Measurements from ENCODE around the gene RNF213. TPM values are rescaled to one million over a fixed set of nuclear protein-coding genes. Genes with fewer than 3 reads are reported as not detected.

Gene RNF213
- total RNA-seq, 1 experiment from 2014 or later, result 61.4 TPM

DNA sequence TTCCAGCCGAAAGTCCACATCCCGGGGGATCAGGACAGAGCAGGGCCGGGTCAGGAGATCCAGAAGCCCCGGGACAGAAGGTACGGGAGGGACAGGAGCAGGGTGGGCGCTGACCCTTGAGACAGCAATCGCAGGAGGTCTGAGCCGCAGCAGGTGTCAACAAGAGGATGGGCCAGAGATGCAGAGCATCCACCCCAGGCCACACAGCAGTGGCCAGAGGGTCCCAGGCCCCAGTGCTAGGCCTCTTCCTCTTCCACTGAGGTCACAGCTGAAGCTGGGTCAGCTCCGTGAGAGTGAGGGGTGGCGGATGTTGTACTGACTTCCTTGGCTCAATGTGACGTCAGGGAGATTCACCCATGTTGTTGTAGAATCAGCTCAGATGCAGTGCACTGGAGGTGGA is 8.7 kb upstream of the RNF213 start:
- CTCF ChIA-PET, result no interaction called here
- Histone ChIP-seq H3K9me3 (no peaks in the 10 kb centered on the region), H3K4me3 (ENCODE audit: low read depth, low read length) (no peak overlapping the region), H3K36me3 (ENCODE audit: control insufficient read depth, insufficient read depth, low read length) (0 out of 2 replicates have a peak, but pooled peaks cover 2% of the 10 kb centered on the region), H3K27me3 (replicated peaks; ENCODE audit: control insufficient read depth, insufficient read depth, low read length) (no peaks in the 10 kb centered on the region), H3K4me1 (peaks cover 18% of the 10 kb centered on the region)
- Mint-ChIP-seq H3K9me3 (ENCODE audit: unreplicated experiment) (no peaks in the 10 kb centered on the region), H3K4me1 (ENCODE audit: low read depth, unreplicated experiment) (peaks cover 13% of the 10 kb centered on the region), H3K27me3 (ENCODE audit: insufficient read depth, unreplicated experiment) (no peaks in the 10 kb centered on the region), H3K36me3 (ENCODE audit: insufficient read depth, unreplicated experiment) (peaks cover 18% of the 10 kb centered on the region), H3K27ac (ENCODE audit: unreplicated experiment) (no peak overlapping the region), H3K4me3 (ENCODE audit: unreplicated experiment) (no peak overlapping the region)
- no peak for DNase-seq
- no peak for TF ChIP-seq CTCF (IDR thresholded peaks at IDR 0.05; ENCODE audit: insufficient read depth in 1 of 2, low read depth in 1 of 2, low read length in 1 of 2, severe bottlenecking in 1 of 2, unreplicated experiment in 1 of 2)
- intact Hi-C loops (cut with micrococcal nuclease; ENCODE audit: unreplicated experiment), result no loop called here
- BruUV-seq (replicated peaks), result no TSS peak
- POLR2A ChIA-PET, result no interaction called here

GRCh38 chr17:80252871-80253270 is 7.8 kb upstream of the RNF213 start:
- H3K36me3 Mint-ChIP-seq (ENCODE audit: insufficient read depth, unreplicated experiment), result peaks cover 23% of the 10 kb centered on the region
- DNase-seq, result peak in 1 of 2 experiments; percentile 55
- CTCF ChIA-PET, result interaction anchor here (0.6 kb wide), 1 partner anchor 130 kb away, joined by 5 read pairs; no protein-coding TSS in a partner anchor
- intact Hi-C loops (cut with micrococcal nuclease; ENCODE audit: unreplicated experiment), result no loop called here
- H3K4me1 Mint-ChIP-seq (ENCODE audit: low read depth, unreplicated experiment), result peaks cover 15% of the 10 kb centered on the region
- H3K36me3 ChIP-seq (ENCODE audit: control insufficient read depth, insufficient read depth, low read length), result no peaks in the 10 kb centered on the region
- TF ChIP-seq CTCF (IDR thresholded peaks at IDR 0.05; ENCODE audit: insufficient read depth in 1 of 2, low read depth in 1 of 2, low read length in 1 of 2, severe bottlenecking in 1 of 2, unreplicated experiment in 1 of 2), result peak in 1 of 2 experiments; percentile 35
- BruUV-seq (replicated peaks), result no TSS peak
- no peak overlapping the region for H3K4me3 Mint-ChIP-seq (ENCODE audit: unreplicated experiment)
- peaks cover 18% of the 10 kb centered on the region for H3K4me1 ChIP-seq
- H3K9me3 ChIP-seq, result no peaks in the 10 kb centered on the region
- no peaks in the 10 kb centered on the region for H3K27me3 Mint-ChIP-seq (ENCODE audit: insufficient read depth, unreplicated experiment)
- no peak overlapping the region for H3K4me3 ChIP-seq (ENCODE audit: low read depth, low read length)
- H3K9me3 Mint-ChIP-seq (ENCODE audit: unreplicated experiment), result no peaks in the 10 kb centered on the region
- H3K27ac Mint-ChIP-seq (ENCODE audit: unreplicated experiment), result no peak overlapping the region
- POLR2A ChIA-PET, result no interaction called here
- no peaks in the 10 kb centered on the region for H3K27me3 ChIP-seq (replicated peaks; ENCODE audit: control insufficient read depth, insufficient read depth, low read length)

DNA sequence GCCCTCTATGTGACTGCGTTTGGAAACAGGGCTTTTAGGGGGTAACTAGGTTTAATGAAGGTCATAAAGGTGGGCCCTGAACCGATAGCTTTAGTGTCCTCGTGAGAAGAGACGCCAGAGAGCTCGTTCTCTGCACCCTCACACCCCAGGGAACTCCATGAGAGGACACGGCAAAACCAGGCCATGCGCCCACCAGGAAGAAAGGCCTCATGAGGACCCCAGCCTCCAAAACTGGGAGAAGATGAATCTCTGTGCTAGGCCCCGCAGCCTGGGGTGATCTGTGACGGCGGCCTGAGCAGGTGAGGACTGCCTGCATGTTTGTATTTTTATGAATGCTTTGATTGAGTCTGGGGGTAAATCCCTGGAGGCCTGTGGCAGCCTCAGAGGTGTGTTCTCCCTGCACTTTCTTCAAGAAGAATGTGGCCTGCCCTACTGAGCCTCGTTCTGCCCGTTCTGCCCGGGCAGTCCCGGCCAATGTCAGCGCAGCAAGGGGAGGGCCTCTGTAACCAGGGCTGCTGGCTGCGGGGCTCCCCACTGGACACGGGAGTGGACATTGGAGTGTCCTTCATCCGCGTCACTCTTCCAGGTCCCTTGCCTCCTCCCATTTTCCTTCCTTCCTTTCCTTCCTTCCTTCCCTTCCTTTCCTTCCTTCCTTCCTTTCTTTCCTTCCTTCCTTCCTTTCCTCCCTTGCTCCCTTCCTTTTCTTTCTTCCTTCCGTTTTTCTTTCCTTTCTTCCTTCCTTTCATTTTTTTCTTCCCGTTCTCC is 6.8 kb upstream of the RNF213 start:
- ChIA-PET CTCF (no interaction called here), POLR2A (no interaction called here)
- no peak for DNase-seq
- peak overlapping the region; percentile 95 for H3K27ac Mint-ChIP-seq (ENCODE audit: unreplicated experiment)
- BruUV-seq (replicated peaks), result no TSS peak
- H3K36me3 Mint-ChIP-seq (ENCODE audit: insufficient read depth, unreplicated experiment), result peaks cover 23% of the 10 kb centered on the region
- Histone ChIP-seq H3K9me3 (no peaks in the 10 kb centered on the region), H3K36me3 (ENCODE audit: control insufficient read depth, insufficient read depth, low read length) (no peaks in the 10 kb centered on the region), H3K27me3 (replicated peaks; ENCODE audit: control insufficient read depth, insufficient read depth, low read length) (no peaks in the 10 kb centered on the region), H3K4me1 (peaks cover 18% of the 10 kb centered on the region), H3K4me3 (ENCODE audit: low read depth, low read length) (no peak overlapping the region)
- H3K4me1 Mint-ChIP-seq (ENCODE audit: low read depth, unreplicated experiment), result peaks cover 24% of the 10 kb centered on the region
- intact Hi-C loops (cut with micrococcal nuclease; ENCODE audit: unreplicated experiment), result no loop called here
- H3K4me3 Mint-ChIP-seq (ENCODE audit: unreplicated experiment), result no peak overlapping the region
- H3K9me3 Mint-ChIP-seq (ENCODE audit: unreplicated experiment), result no peaks in the 10 kb centered on the region
- no peaks in the 10 kb centered on the region for H3K27me3 Mint-ChIP-seq (ENCODE audit: insufficient read depth, unreplicated experiment)
- no peak for TF ChIP-seq CTCF (IDR thresholded peaks at IDR 0.05; ENCODE audit: insufficient read depth in 1 of 2, low read depth in 1 of 2, low read length in 1 of 2, severe bottlenecking in 1 of 2, unreplicated experiment in 1 of 2)

Data from Caco-2 (cell line).